Gastroesophageal sphincter (tissue), 3 donors: ENCODE results near the gene FSHR.

Experiments used
- CTCF ChIP-seq, 4 experiments: fragments of 200-600 bp in 2 of 4; fragments of 450-650 bp in 2 of 4; sonication (generic) in 1 of 4; IDR thresholded peaks; one replicate each; pipeline ENCODE4 v1.5.1; 2017 to 2019; ENCODE audit warnings: antibody characterized with exemption in 4 of 4, mild to moderate bottlenecking in 2 of 4, moderate library complexity in 2 of 4
- EP300 ChIP-seq: sonication (generic); formaldehyde crosslinking; IDR thresholded peaks from one replicate; pipeline ENCODE4 v1.6.1; 2017; ENCODE audit warnings: antibody characterized with exemption, mild to moderate bottlenecking
- POLR2A ChIP-seq, 2 donors: fragments of 450-650 bp; IDR thresholded peaks; one replicate each; pipeline ENCODE4 v1.6.1; 2017; ENCODE audit warnings: antibody characterized with exemption in 2 of 2, mild to moderate bottlenecking in 2 of 2, moderate library complexity in 1 of 2
- POLR2AphosphoS5 ChIP-seq: sonication (generic); formaldehyde crosslinking; IDR thresholded peaks from one replicate; pipeline ENCODE4 v1.6.1; 2017; ENCODE audit warnings: antibody characterized with exemption

GRCh38 chr2:49153252-49153651 lies 1.1 kb downstream of the FSHR start:
- TF ChIP-seq CTCF (IDR thresholded peaks at IDR 0.05) (no peak), POLR2A (IDR thresholded peaks at IDR 0.05) (no peak), EP300 (no peak), POLR2AphosphoS5 (no peak)
